Anterior cingulate cortex (tissue), 58 donors: Measurements from ENCODE around the gene KAT8.
A peak's percentile ranks its signal among the peaks of the same experiment; 100 is the strongest.

Experiments used
- DNase-seq, 58 donors: peaks; one replicate each; lab custom pipeline; 2025; lab: John Stamatoyannopoulos, UW

KAT8 gene

GRCh38 chr16:31105677-31106213, 11.7 kb upstream of the KAT8 start:
- DNase-seq: peak in 53 of 58 donors; percentile 15 to 83 (median 58)

- DNase-seq: peak in 4 of 58 donors; percentile 11 to 37 (median 32)
Observed at GRCh38 chr16:31106509-31107464, 10.7 kb upstream of the KAT8 start.

- DNase-seq: peak in 15 of 58 donors; percentile 10 to 48 (median 19)
Observed at GRCh38 chr16:31107465-31107867, 10.0 kb upstream of the KAT8 start.

GRCh38 chr16:31108035-31108793, 9.2 kb upstream of the KAT8 start, which contains the start of gene BCKDK:
Gene BCKDK, plus strand, starts transcription at chr16:31108386. Its CDS starts 838 bp downstream, at chr16:31109224.
- peak in 52 of 58 donors; percentile 13 to 83 (median 54) for DNase-seq

GRCh38 chr16:31108794-31109558, 8.5 kb upstream of the KAT8 start:
- no peak for DNase-seq

- no peak for DNase-seq
Observed at GRCh38 chr16:31109622-31110021, 7.8 kb upstream of the KAT8 start.

- DNase-seq: no peak
Observed at GRCh38 chr16:31110106-31111034, 7.1 kb upstream of the KAT8 start.

GRCh38 chr16:31111881-31112466, 5.5 kb upstream of the KAT8 start:
- DNase-seq: no peak

GRCh38 chr16:31112711-31113110, 4.8 kb upstream of the KAT8 start:
- no peak for DNase-seq

- DNase-seq: no peak
Observed at GRCh38 chr16:31113121-31114120, 4.0 kb upstream of the KAT8 start.

- DNase-seq: no peak
Observed at GRCh38 chr16:31114468-31114867, 3.0 kb upstream of the KAT8 start.

GRCh38 chr16:31118223-31119155, 1.0 kb downstream of the KAT8 start:
- DNase-seq: no peak

- DNase-seq: no peak
Observed at GRCh38 chr16:31120129-31120528, 2.7 kb downstream of the KAT8 start.

GRCh38 chr16:31125844-31126243, 8.4 kb downstream of the KAT8 start:
- no peak for DNase-seq

GRCh38 chr16:31127182-31127581, 9.7 kb downstream of the KAT8 start:
- no peak for DNase-seq
